ENCODE data around the gene ZNF784. TPM values are rescaled to one million over a fixed set of nuclear protein-coding genes. Genes with fewer than 3 reads are reported as not detected.
A peak's percentile ranks its signal among the peaks of the same experiment; 100 is the strongest.

Gene ZNF784
- total and polyA plus RNA-seq, 10 of the 15 experiments (the other 5 are each of a cell fraction or from before 2014, with no cell fraction given) = 0.10 to 5.2 (median 1.8) TPM

DNA sequence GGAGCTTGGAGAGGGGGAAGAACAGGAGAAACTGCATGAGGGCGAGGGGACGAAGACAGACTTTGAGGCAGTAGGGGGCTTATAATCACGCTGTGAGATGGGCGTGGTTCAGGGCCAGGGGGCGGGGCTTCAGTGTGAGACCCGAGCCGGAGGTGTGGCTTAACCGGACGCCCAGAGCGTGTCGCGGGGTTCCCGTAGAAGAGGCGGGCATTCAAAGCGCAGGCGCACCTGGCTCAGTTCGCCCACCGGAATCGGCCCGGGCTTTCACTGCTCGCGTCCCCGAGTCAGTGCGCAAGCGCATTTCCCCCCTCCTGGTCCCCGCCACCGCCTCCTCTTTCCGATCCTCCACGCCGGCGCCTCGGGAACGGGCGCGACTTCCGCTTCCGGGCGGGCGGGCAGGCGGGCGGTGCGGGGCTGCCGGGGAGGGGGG lies 19.1 kb downstream of the ZNF784 start (continued):
- TF ChIP-seq SPI1 (IDR thresholded peaks at IDR 0.05; ENCODE audit: borderline replicate concordance, insufficient read depth, low read depth, low read length) (no peak), BMI1 (IDR thresholded peaks at IDR 0.05; ENCODE audit: borderline replicate concordance) (no peak), WRNIP1 (IDR thresholded peaks at IDR 0.05; ENCODE audit: borderline replicate concordance, low read depth, low read length) (no peak), ZZZ3 (IDR thresholded peaks at IDR 0.05; ENCODE audit: control insufficient read depth, insufficient read length, low read depth) (no peak), CHD4 (IDR thresholded peaks at IDR 0.05) (no peak), NFXL1 (IDR thresholded peaks at IDR 0.05; ENCODE audit: borderline replicate concordance) (no peak), EGR1 (IDR thresholded peaks at IDR 0.05; ENCODE audit: borderline replicate concordance in 1 of 2, low read depth in 2 of 2, low read length in 2 of 2) (peak in 1 of 2 experiments; percentile 71; a peak in 2 of 3 replicates), TCF3 (IDR thresholded peaks at IDR 0.05; ENCODE audit: borderline replicate concordance, insufficient read depth, low read depth, low read length) (0 out of 2 replicates have a peak, but pooled peaks have one; percentile 9), ZNF207 (IDR thresholded peaks at IDR 0.05; ENCODE audit: borderline replicate concordance) (no peak), CBFB (IDR thresholded peaks at IDR 0.05; ENCODE audit: low read depth) (no peak), SRF (IDR thresholded peaks at IDR 0.05; ENCODE audit: low read depth in 2 of 2, low read length in 2 of 2) (0 out of 4 replicates have a peak, but pooled peaks of 1 of the 2 experiments have one; percentile 35), SP1 (IDR thresholded peaks at IDR 0.05; ENCODE audit: low read depth, low read length) (peak; percentile 61), RAD21 (IDR thresholded peaks at IDR 0.05; ENCODE audit: insufficient read depth, low read depth, low read length) (no peak), JUND (IDR thresholded peaks at IDR 0.05; ENCODE audit: low read depth, low read length) (no peak), POLR2AphosphoS5 (IDR thresholded peaks at IDR 0.05; ENCODE audit: low read length) (0 out of 2 replicates have a peak, but pooled peaks have one; percentile 8)
- TF ChIP-seq, protein P1, sequence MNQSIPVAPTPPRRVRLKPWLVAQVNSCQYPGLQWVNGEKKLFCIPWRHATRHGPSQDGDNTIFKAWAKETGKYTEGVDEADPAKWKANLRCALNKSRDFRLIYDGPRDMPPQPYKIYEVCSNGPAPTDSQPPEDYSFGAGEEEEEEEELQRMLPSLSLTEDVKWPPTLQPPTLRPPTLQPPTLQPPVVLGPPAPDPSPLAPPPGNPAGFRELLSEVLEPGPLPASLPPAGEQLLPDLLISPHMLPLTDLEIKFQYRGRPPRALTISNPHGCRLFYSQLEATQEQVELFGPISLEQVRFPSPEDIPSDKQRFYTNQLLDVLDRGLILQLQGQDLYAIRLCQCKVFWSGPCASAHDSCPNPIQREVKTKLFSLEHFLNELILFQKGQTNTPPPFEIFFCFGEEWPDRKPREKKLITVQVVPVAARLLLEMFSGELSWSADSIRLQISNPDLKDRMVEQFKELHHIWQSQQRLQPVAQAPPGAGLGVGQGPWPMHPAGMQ (IDR thresholded peaks at IDR 0.05; ENCODE audit: borderline replicate concordance) = no peak
- TF ChIP-seq, protein P2, sequence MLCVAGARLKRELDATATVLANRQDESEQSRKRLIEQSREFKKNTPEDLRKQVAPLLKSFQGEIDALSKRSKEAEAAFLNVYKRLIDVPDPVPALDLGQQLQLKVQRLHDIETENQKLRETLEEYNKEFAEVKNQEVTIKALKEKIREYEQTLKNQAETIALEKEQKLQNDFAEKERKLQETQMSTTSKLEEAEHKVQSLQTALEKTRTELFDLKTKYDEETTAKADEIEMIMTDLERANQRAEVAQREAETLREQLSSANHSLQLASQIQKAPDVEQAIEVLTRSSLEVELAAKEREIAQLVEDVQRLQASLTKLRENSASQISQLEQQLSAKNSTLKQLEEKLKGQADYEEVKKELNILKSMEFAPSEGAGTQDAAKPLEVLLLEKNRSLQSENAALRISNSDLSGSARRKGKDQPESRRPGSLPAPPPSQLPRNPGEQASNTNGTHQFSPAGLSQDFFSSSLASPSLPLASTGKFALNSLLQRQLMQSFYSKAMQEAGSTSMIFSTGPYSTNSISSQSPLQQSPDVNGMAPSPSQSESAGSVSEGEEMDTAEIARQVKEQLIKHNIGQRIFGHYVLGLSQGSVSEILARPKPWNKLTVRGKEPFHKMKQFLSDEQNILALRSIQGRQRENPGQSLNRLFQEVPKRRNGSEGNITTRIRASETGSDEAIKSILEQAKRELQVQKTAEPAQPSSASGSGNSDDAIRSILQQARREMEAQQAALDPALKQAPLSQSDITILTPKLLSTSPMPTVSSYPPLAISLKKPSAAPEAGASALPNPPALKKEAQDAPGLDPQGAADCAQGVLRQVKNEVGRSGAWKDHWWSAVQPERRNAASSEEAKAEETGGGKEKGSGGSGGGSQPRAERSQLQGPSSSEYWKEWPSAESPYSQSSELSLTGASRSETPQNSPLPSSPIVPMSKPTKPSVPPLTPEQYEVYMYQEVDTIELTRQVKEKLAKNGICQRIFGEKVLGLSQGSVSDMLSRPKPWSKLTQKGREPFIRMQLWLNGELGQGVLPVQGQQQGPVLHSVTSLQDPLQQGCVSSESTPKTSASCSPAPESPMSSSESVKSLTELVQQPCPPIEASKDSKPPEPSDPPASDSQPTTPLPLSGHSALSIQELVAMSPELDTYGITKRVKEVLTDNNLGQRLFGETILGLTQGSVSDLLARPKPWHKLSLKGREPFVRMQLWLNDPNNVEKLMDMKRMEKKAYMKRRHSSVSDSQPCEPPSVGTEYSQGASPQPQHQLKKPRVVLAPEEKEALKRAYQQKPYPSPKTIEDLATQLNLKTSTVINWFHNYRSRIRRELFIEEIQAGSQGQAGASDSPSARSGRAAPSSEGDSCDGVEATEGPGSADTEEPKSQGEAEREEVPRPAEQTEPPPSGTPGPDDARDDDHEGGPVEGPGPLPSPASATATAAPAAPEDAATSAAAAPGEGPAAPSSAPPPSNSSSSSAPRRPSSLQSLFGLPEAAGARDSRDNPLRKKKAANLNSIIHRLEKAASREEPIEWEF (IDR thresholded peaks at IDR 0.05; ENCODE audit: insufficient replicate concordance, low read depth, low read length) = no peak
- TF ChIP-seq, protein P3, sequence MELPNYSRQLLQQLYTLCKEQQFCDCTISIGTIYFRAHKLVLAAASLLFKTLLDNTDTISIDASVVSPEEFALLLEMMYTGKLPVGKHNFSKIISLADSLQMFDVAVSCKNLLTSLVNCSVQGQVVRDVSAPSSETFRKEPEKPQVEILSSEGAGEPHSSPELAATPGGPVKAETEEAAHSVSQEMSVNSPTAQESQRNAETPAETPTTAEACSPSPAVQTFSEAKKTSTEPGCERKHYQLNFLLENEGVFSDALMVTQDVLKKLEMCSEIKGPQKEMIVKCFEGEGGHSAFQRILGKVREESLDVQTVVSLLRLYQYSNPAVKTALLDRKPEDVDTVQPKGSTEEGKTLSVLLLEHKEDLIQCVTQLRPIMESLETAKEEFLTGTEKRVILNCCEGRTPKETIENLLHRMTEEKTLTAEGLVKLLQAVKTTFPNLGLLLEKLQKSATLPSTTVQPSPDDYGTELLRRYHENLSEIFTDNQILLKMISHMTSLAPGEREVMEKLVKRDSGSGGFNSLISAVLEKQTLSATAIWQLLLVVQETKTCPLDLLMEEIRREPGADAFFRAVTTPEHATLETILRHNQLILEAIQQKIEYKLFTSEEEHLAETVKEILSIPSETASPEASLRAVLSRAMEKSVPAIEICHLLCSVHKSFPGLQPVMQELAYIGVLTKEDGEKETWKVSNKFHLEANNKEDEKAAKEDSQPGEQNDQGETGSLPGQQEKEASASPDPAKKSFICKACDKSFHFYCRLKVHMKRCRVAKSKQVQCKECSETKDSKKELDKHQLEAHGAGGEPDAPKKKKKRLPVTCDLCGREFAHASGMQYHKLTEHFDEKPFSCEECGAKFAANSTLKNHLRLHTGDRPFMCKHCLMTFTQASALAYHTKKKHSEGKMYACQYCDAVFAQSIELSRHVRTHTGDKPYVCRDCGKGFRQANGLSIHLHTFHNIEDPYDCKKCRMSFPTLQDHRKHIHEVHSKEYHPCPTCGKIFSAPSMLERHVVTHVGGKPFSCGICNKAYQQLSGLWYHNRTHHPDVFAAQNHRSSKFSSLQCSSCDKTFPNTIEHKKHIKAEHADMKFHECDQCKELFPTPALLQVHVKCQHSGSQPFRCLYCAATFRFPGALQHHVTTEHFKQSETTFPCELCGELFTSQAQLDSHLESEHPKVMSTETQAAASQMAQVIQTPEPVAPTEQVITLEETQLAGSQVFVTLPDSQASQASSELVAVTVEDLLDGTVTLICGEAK (IDR thresholded peaks at IDR 0.05; ENCODE audit: borderline replicate concordance) = peak; percentile 78
